AG04450 (cell line): ENCODE data around the gene RAB27A. TPM values are rescaled to one million over a fixed set of nuclear protein-coding genes. Genes with fewer than 3 reads are reported as not detected.

ENCODE experiments used
- CTCF ChIA-PET: fragments of 300-600, 350-600 bp; formaldehyde crosslinking; extraction: SDS; loops from one replicate; lab custom pipeline; 2022; ENCODE audit warnings: antibody characterized with exemption, inconsistent platforms; lab: Charles Lee
- POLR2A ChIA-PET: fragments of 350-600 bp; formaldehyde crosslinking; extraction: SDS; loops from one replicate; lab custom pipeline; 2021; ENCODE audit warnings: antibody characterized with exemption, inconsistent platforms; lab: Yijun Ruan, JAX
- DNase-seq: peaks from one replicate; pipeline ENCODE4 v3.0.0-alpha.2; 2011; ENCODE audit warnings: low read depth, low spot score
- H3K27ac ChIP-seq: one replicate; pipeline ENCODE4 v1.5.1; 2012; ENCODE audit warnings: low read depth, low read length, control low read depth
- H3K27me3 ChIP-seq: one replicate; pipeline ENCODE4 v1.6.0; 2012; ENCODE audit warnings: low read length; ENCODE audit not compliant: control insufficient read depth, insufficient read depth
- H3K4me3 ChIP-seq: 2 replicates; pipeline ENCODE4 v1.5.1; 2011; ENCODE audit warnings: mild to moderate bottlenecking, low read depth, low read length, control low read depth
- H3K9me3 ChIP-seq: 2 replicates; pipeline ENCODE4 v1.5.1; 2012; ENCODE audit warnings: low read length; ENCODE audit not compliant: control insufficient read depth, insufficient read depth
- CTCF ChIP-seq: IDR thresholded peaks from 2 replicates; pipeline ENCODE4 v1.5.1; 2011; ENCODE audit warnings: low read depth, low read length, control low read depth, inconsistent platforms
- polyA plus RNA-seq: library from polyadenylated mRNA; depleted of rRNA; stranded (reverse); fragments of >200 nt; gene quantifications from 2 replicates; pipeline ENCODE4 v1.2.3, GENCODE V29; 2011

Gene RAB27A
- polyA plus RNA-seq, 1 experiment = 34.8 TPM

DNA sequence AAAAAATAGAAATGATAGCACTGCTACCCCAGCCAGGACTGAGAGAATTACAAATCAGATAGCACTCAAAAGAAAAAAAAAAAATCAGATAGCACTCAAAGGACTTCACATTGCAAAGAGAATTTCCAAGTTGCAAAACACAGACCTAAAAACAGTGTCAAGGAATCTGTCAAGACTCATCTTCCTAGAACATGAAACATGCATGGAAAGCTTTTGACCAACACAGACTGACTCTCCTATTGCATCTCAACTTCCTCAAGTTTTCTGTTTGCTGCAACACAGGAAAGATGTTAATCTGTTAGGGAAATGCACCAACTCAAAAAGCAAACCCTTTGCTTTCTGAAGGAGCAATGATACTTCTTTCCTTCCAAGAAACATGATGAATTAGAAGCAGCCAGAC is 42.3 kb downstream of the RAB27A start:
- POLR2A ChIA-PET = no interaction called here
- no peak for DNase-seq
- Histone ChIP-seq H3K4me3 (no peak overlapping the region), H3K9me3 (no peaks in the 10 kb centered on the region), H3K27ac (no peak overlapping the region), H3K27me3 (no peaks in the 10 kb centered on the region)
- no peak for TF ChIP-seq CTCF
- CTCF ChIA-PET = interaction anchor here (1.1 kb wide), 1 partner anchor 31 kb away, joined by 3 read pairs; no protein-coding TSS in a partner anchor

- no peak for TF ChIP-seq CTCF
- DNase-seq = no peak
- Histone ChIP-seq H3K27me3 (no peaks in the 10 kb centered on the region), H3K27ac (no peak overlapping the region), H3K9me3 (no peaks in the 10 kb centered on the region), H3K4me3 (no peak overlapping the region)
- CTCF ChIA-PET = interaction anchor here (0.7 to 1.1 kb wide), 2 partner anchors 30 to 83 kb away, joined by 3 read pairs; no protein-coding TSS in a partner anchor
- POLR2A ChIA-PET = no interaction called here
Observed at GRCh38 chr15:55246567-55246966, 43.0 kb downstream of the RAB27A start.

DNA sequence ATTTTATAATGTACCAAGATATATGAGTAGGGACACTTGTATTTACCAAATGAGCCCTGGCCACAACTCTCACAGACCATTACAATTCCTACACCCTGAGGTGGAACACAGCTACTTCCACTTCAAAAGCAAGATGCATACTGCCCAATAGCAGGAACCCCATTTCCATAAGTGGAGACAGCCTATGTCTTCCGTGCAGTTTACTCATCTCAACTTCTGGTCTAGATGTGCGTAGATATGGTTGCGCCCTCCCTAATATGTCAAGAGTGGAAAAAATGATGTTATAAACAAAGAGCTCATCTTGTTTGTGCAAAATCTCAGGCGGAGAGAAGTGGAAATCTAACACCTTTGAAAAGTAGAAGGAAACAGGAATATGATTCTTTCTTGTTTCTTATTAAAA is 44.6 kb downstream of the RAB27A start:
- Histone ChIP-seq H3K9me3 (no peaks in the 10 kb centered on the region), H3K4me3 (no peak overlapping the region), H3K27me3 (no peaks in the 10 kb centered on the region), H3K27ac (no peak overlapping the region)
- TF ChIP-seq CTCF = no peak
- DNase-seq = no peak
- ChIA-PET POLR2A (no interaction called here), CTCF (interaction anchor here (0.9 kb wide), 1 partner anchor 190 kb away, joined by 4 read pairs; no protein-coding TSS in a partner anchor)

- H3K4me3 ChIP-seq = no peak overlapping the region
- H3K27ac ChIP-seq = no peak overlapping the region
- no peaks in the 10 kb centered on the region for H3K27me3 ChIP-seq
- no peaks in the 10 kb centered on the region for H3K9me3 ChIP-seq
- POLR2A ChIA-PET = no interaction called here
- CTCF ChIA-PET = no interaction called here
- no peak for DNase-seq
- TF ChIP-seq CTCF = no peak
Observed at GRCh38 chr15:55241891-55242290, 47.7 kb downstream of the RAB27A start.

DNA sequence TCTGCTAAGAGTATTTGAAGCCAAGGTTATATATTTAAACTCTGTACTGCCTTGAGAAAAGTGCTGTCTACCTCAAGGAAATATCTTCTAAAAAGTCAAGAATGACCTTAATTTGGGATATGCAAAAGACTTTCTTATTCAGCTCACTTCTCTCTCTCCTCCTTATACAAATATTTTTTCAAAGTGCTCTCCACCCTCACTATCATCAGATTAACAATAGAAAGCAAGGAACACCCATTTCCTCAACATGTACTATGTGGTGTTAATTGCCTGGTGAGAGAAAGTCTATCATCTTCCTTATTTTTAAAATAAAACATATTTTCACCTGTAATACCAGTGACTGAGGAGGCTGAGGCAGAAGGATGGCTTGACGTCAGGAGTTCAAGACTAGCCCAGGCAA is 48.4 kb downstream of the RAB27A start:
- Histone ChIP-seq H3K9me3 (no peaks in the 10 kb centered on the region), H3K4me3 (no peak overlapping the region), H3K27ac (no peak overlapping the region), H3K27me3 (no peaks in the 10 kb centered on the region)
- no peak for DNase-seq
- CTCF ChIA-PET = no interaction called here
- TF ChIP-seq CTCF = no peak
- POLR2A ChIA-PET = no interaction called here
